ENCODE results near the gene SPO11.

Gene SPO11

GRCh38 chr20:57315083-57315975 is 14.3 kb upstream of the SPO11 start:
- no peak for TF ChIP-seq CTCF (conservative IDR thresholded peaks at IDR 0.05; ENCODE audit: low read depth, low read length)
- Histone ChIP-seq H3K4me3 (IDR thresholded peaks at IDR 0.05; ENCODE audit: insufficient read depth, low read depth, low read length) (no peak overlapping the region), H3K36me3 (ENCODE audit: insufficient read depth) (no peaks in the 10 kb centered on the region), H2AFZ (ENCODE audit: low read depth) (no peak overlapping the region), H4K20me1 (ENCODE audit: insufficient read depth) (no peaks in the 10 kb centered on the region), H3K27ac (no peak overlapping the region), H3K79me2 (ENCODE audit: insufficient read depth, low read depth) (no peaks in the 10 kb centered on the region), H3K4me1 (ENCODE audit: low read depth, poor library complexity, severe bottlenecking) (no peaks in the 10 kb centered on the region), H3K27me3 (ENCODE audit: insufficient read depth, low read depth) (no peaks in the 10 kb centered on the region), H3K4me2 (no peak overlapping the region), H3K9ac (no peak overlapping the region)

- Histone ChIP-seq H3K4me1 (ENCODE audit: low read depth, poor library complexity, severe bottlenecking) (no peaks in the 10 kb centered on the region), H2AFZ (ENCODE audit: low read depth) (no peak overlapping the region), H3K27me3 (ENCODE audit: insufficient read depth, low read depth) (no peaks in the 10 kb centered on the region), H3K36me3 (ENCODE audit: insufficient read depth) (no peaks in the 10 kb centered on the region), H3K79me2 (ENCODE audit: insufficient read depth, low read depth) (no peaks in the 10 kb centered on the region), H3K4me2 (no peak overlapping the region), H3K27ac (no peak overlapping the region), H3K9ac (no peak overlapping the region), H4K20me1 (ENCODE audit: insufficient read depth) (no peaks in the 10 kb centered on the region), H3K4me3 (IDR thresholded peaks at IDR 0.05; ENCODE audit: insufficient read depth, low read depth, low read length) (no peak overlapping the region)
- no peak for TF ChIP-seq CTCF (conservative IDR thresholded peaks at IDR 0.05; ENCODE audit: low read depth, low read length)
These were observed 13.6 kb upstream of the SPO11 start for GRCh38 chr20:57315976-57316480.

- no peaks in the 10 kb centered on the region for H3K4me1 ChIP-seq (ENCODE audit: low read depth, poor library complexity, severe bottlenecking)
- no peaks in the 10 kb centered on the region for H3K36me3 ChIP-seq (ENCODE audit: insufficient read depth)
- H3K27me3 ChIP-seq (ENCODE audit: insufficient read depth, low read depth) = no peaks in the 10 kb centered on the region
- H3K4me3 ChIP-seq (IDR thresholded peaks at IDR 0.05; ENCODE audit: insufficient read depth, low read depth, low read length) = no peak overlapping the region
- H3K4me2 ChIP-seq = no peak overlapping the region
- H3K9ac ChIP-seq = no peak overlapping the region
- H4K20me1 ChIP-seq (ENCODE audit: insufficient read depth) = no peaks in the 10 kb centered on the region
- no peak overlapping the region for H2AFZ ChIP-seq (ENCODE audit: low read depth)
- H3K27ac ChIP-seq = no peak overlapping the region
- no peaks in the 10 kb centered on the region for H3K79me2 ChIP-seq (ENCODE audit: insufficient read depth, low read depth)
- TF ChIP-seq CTCF (conservative IDR thresholded peaks at IDR 0.05; ENCODE audit: low read depth, low read length) = no peak
These were observed 12.8 kb upstream of the SPO11 start for GRCh38 chr20:57316795-57317201.

GRCh38 chr20:57317316-57317788 is 12.3 kb upstream of the SPO11 start:
- Histone ChIP-seq H3K36me3 (ENCODE audit: insufficient read depth) (no peaks in the 10 kb centered on the region), H3K4me2 (no peak overlapping the region), H2AFZ (ENCODE audit: low read depth) (no peak overlapping the region), H3K4me1 (ENCODE audit: low read depth, poor library complexity, severe bottlenecking) (no peaks in the 10 kb centered on the region), H3K27me3 (ENCODE audit: insufficient read depth, low read depth) (no peaks in the 10 kb centered on the region), H4K20me1 (ENCODE audit: insufficient read depth) (no peaks in the 10 kb centered on the region), H3K27ac (no peak overlapping the region), H3K4me3 (IDR thresholded peaks at IDR 0.05; ENCODE audit: insufficient read depth, low read depth, low read length) (no peak overlapping the region), H3K9ac (no peak overlapping the region), H3K79me2 (ENCODE audit: insufficient read depth, low read depth) (no peaks in the 10 kb centered on the region)
- TF ChIP-seq CTCF (conservative IDR thresholded peaks at IDR 0.05; ENCODE audit: low read depth, low read length) = no peak

Data from KMS-11 (cell line).